Measurements from ENCODE around the gene SNRNP40.

The SNRNP40 gene

DNA sequence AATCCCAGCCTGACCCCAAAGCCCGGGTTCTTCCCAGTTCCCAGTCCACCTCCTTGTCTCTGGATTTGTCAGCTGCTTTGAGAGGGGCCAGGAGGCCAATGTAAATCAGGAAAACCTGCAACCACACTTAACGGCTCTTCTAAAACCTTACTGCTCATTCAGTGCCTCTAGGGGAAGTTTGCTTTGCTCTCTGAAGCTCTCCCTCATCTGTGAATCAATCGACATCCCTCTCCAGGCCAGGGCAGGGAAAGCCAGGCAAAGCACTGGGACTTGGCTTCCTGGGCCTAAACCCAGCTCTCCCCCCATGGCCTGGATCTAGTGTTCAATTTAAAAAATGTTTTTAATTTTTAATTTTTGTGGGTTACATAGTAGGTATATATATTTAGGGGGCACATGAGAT is 66.2 kb downstream of the SNRNP40 start:
- DNase-seq (ENCODE audit: low read depth): no peak

DNA sequence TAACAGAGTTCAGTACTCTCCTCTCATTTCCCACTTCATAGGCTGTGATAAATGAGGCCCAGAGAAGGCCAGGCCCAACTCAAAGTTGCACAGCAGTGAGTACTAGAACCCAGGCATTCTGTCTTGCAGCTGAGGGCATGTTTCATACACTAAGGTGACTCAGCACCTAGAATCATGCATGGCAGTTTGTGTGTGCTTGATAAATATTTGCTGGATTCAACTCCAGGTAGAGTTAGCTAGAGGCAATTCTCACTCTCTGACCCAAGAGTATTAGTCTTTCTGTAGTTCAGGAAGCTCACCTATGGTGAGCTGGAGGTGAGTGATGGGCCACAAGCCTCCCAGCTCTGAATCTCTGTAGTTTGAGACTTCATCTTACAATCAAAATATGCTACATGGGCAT is 67.6 kb downstream of the SNRNP40 start:
- DNase-seq (ENCODE audit: low read depth): no peak

DNA sequence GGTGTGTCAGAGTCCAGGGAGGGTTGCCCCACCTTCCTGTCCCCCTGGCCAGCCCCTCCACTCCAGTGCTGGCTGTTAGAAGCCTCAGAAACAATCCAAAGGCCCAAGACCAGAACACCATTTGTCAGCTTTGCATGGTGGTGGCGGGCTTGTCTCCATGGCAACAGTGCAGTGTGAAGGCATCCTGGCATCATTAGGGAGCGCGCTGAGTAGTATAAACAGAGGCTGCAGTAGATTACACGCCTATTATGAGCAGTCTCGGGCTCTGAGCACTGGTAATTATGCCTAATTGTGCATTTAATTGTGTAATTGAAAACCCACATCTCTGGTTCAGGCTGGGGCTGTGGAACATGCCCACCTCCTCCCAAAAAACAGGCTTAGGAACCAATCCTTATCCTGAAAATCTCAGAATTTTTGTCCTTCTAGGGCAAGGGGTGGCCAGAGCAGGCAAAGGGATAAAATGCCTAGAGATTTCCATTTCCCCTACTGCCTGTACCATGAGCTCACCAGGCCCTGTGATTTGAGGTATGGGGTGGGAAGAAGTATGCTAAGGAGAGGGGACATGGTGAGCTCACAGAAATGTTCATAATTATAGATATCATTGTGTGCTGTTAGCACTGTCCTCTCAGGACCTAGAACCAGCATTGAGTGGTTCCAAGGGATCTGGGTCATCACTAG is 68.6 kb downstream of the SNRNP40 start:
- DNase-seq (ENCODE audit: low read depth): no peak

DNA sequence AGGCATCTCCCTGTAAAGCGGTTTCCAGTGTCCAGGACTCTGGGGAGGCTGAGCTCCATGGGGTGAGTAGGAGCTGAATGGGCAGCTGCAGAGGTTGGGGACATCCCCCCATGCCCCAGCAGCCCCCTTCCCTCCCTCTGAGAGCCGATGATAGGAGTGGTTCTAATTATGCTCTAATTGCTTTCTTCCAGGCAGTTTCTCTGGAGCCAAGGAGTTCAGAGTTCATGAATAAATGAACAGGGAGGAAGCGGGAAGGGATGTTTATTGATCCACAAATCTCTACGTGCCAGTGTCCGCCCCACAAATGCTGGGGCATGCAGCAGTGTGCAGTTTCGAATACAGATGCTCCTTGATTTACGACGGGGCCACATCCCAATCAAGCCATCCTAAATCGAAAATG is 72.5 kb downstream of the SNRNP40 start:
- DNase-seq (ENCODE audit: low read depth): no peak

DNA sequence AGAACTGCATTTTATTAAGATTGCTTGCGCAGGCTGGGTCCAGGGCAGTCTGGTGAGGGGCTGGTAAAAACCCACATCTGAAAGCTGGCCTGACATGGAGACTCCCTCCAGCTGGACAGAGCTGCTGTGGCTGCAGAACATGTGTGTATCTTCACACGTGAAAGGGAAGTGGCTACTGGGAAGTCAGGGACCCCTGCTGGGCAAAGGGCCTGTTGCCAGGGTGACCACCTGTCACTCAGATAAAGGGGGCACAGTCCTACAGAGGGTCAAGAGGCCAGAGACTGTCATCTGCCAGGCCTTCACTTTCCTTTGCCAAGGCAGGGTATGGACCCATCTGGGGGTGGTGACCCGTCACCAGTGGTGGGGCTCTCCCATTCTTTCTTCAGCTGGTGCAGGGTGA is 74.4 kb downstream of the SNRNP40 start:
- no peak for DNase-seq (ENCODE audit: low read depth)

DNA sequence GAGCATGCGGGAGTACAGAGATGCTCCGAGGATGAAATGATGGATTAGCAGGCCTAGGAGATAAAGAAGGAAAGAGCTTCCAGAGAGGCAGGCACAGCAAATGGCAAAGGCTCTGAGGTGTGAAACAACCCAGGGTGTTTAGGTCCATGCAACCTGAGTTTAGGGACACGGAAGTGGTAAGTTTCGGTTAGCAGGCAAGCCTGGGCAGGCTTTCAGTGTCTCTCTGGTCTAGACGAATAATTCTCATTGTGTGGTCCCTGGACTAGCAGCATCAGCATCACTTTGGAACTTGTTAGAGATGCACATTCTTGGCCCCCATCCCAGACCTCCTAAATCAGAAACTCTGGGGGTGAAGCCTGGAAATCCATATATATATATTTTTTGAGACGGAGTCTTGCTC is 75.5 kb downstream of the SNRNP40 start:
- no peak for DNase-seq (ENCODE audit: low read depth)

DNA sequence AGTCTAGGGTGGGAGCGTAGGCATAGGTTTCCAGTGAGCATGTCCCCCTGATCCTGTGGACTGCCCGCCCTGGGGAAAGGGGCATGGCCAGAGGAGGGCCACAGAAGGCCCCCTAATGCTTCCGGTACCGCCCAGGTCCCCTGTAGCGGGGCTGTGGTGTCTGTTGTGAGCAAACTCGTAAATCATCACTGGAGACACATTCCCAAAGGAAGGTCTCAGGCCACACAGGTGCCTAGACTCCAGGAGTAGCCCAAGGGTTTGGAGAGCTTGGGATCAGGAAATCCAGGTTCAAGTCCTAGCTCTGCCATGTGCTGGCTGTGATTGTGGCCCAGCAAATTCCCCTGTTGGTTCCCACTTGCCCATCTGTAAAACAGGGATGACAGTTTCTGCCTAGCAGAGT is 77.1 kb downstream of the SNRNP40 start:
- DNase-seq (ENCODE audit: low read depth): no peak

DNA sequence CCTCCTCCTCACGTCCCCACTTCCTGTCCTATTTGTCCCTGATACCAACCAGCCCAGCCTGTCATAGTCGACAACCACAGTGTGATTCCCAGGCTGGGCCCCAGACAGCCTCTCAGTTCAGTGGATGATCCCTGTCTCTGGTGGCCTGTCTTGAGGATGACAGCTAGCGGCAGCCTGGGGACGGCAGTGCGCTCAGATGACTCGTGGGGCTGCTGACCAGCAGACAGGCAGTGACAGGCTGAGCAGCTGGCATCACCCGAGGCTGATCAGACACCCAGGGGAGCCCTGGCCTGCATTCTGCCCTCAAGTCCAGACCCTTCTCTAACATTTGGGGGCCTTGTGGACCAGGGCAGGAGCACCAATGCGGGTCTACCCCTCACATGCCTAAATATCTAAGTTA is 77.9 kb downstream of the SNRNP40 start:
- DNase-seq (ENCODE audit: low read depth): no peak

DNA sequence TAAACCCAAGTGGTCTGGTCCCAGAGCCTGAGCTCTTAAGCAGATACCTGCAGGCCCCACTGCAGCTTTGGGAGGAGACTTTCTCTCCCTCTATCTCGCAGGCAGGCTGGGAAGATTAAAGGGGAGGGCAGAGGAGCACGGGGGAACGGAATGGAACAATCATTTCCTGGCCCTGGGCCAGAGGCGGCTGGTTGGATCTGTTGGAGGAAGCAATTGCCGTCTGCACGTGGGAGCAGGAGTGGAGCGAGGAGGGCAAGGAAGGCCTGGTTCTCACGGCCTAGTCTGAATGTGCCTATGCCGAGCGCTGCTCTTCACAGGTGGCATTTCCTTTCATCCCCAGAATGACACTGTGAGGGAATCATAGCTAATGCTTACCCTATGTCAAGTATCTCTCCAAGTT is 80.6 kb downstream of the SNRNP40 start:
- no peak for DNase-seq (ENCODE audit: low read depth)

DNA sequence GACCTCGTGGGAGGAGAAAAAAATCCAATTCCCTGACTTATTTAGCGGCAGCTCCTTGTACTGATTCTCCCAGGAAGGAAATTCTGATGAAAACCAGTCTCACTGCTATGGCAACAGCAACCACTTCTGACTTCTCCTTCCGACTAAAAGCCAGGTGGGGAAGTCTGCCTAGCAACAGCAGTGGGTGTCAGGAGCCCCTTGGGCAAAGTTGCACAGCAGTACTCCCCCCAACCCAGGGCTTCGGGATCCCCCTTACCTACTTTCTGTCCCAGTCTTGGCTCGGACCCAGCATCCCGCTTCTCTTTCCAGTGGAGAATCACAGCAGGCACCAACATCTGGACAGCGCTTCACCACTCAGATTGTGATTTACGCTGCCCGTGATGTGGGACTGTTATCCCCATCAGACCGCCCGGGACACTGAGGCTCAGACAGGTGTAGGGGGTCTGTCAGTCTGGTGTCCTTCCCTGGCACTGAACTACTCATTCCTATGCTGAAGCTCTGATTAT is 81.5 kb downstream of the SNRNP40 start:
- DNase-seq (ENCODE audit: low read depth): no peak

DNA sequence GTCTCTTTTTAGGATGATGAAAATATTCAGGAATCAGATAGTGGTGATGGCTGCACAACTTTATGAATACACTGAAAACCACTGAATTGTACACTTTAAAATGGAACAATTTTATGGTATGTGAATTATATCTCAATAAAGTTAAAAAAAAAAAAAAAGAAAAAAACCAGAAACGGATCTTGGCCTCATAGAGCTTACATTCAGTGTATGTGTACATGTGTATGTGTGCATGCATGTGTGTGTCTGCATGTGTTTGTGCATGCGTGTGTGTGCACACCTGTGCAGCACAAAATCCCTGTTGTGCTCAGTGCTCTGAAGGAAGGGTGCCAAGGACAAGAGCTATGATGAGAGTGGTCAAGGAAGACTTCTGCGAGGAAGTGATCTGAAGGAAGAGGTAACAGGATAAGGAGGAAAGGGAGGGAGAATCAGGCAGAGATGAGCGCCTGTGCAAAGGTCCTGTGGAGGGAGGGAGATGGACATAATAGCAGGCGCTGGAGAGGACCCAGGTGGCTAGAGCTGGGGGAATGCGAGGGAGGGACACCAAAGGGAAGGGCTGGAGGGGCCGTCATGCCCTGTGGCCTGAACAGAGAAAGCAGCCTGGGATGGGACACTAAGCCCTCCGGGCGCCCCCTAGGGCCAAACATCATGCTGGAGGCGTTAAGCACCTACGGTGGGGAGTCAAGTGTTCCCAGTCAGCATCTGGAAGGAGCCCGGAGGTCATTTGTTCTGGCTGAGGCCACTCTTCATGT is 82.1 kb downstream of the SNRNP40 start:
- no peak for DNase-seq (ENCODE audit: low read depth)

All from stimulated activated CD4-positive, alpha-beta T cell treated with anti-CD3 and anti-CD28 coated beads, Interleukin-2, amount 100 ng/mL, for 4 hours (primary cell).